GM19025 (cell line): ENCODE measurements around the gene ERCC6.

Experiments used
- ATAC-seq: cut with Tn5 transposase; IDR thresholded peaks from one replicate; pipeline ENCODE4 v1.9.1; 2021; ENCODE audit warnings: mild to moderate bottlenecking, low read depth, moderate library complexity; ENCODE audit not compliant: unreplicated experiment

The ERCC6 gene

GRCh38 chr10:49465736-49466135 lies 73.2 kb downstream of the ERCC6 start:
- no peak for ATAC-seq
